ENCODE measurements around the gene EFCAB6. TPM values are rescaled to one million over a fixed set of nuclear protein-coding genes. Genes with fewer than 3 reads are reported as not detected.

EFCAB6 gene
- polyA plus RNA-seq, 2 of the 4 experiments (the other 2 are of a cell fraction): 0.46 to 1.2 TPM

DNA sequence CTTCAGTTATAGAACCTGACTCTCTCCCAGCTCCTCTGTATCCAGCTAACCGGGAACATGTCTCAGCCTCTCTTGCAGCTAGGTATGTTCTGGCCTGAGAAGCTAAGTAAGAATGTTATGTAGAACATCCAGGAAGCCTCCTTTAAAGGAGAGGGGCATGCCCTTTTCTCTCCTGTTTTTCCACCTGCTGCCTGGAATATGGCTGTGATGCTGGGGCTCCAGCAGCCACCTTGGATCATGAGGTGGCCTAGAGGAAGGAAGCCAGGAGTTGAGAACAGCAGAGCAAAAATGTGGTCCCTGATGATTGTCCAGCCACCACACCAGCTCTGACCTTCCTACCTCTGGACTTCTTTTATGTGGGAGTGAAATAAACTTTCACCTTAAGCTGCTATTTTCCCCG lies 282.6 kb downstream of the EFCAB6 start:
- CTCF ChIA-PET: interaction anchor here (0.6 to 0.7 kb wide), 3 partner anchors 23 to 540 kb away, joined by 3 to 4 read pairs (median 3); no protein-coding TSS in a partner anchor
- H3K4me3 ChIP-seq: no peak overlapping the region
- DNase-seq (ENCODE audit: low read depth in 1 of 2, low spot score in 1 of 2) (no peak), FAIRE-seq (no peak), ATAC-seq (no peak)
- 82% methylated on average over 1 of the region's 2 CpGs for WGBS (ENCODE audit: missing lambda C conversion rate)
- no peaks in the 10 kb centered on the region for H3K4me1 ChIP-seq
- no peak overlapping the region for H3K27ac ChIP-seq
- H3K9me3 ChIP-seq: no peaks in the 10 kb centered on the region
- TF ChIP-seq JUN (IDR thresholded peaks at IDR 0.05): no peak
- no peak for TF ChIP-seq FOSB (CRISPR knock-in tag; IDR thresholded peaks at IDR 0.05)
- TF ChIP-seq RAD21 (conservative IDR thresholded peaks at IDR 0.05 in 1 of 2, IDR thresholded peaks at IDR 0.05 in 1 of 2): no peak
- TF ChIP-seq RCOR1 (IDR thresholded peaks at IDR 0.05; ENCODE audit: low read depth, low read length): no peak
- TF ChIP-seq RNF2 (IDR thresholded peaks at IDR 0.05; ENCODE audit: borderline replicate concordance, low read depth): no peak
- TF ChIP-seq CBX8 (IDR thresholded peaks at IDR 0.05): no peak
- no peak for TF ChIP-seq CHD4 (IDR thresholded peaks at IDR 0.05; ENCODE audit: borderline replicate concordance)
- TF ChIP-seq SREBF2 (IDR thresholded peaks at IDR 0.05): no peak
- TF ChIP-seq POLR2AphosphoS2 (conservative IDR thresholded peaks at IDR 0.05; ENCODE audit: low read length): no peak
- no peak for TF ChIP-seq ESRRA (IDR thresholded peaks at IDR 0.05; ENCODE audit: borderline replicate concordance, low read length)
- TF ChIP-seq RFX5 (IDR thresholded peaks at IDR 0.05): no peak
- TF ChIP-seq HOXB13 (CRISPR knock-in tag; IDR thresholded peaks at IDR 0.05; ENCODE audit: low read depth): no peak
- TF ChIP-seq NR3C1 (IDR thresholded peaks at IDR 0.05): no peak
- TF ChIP-seq, protein P1, sequence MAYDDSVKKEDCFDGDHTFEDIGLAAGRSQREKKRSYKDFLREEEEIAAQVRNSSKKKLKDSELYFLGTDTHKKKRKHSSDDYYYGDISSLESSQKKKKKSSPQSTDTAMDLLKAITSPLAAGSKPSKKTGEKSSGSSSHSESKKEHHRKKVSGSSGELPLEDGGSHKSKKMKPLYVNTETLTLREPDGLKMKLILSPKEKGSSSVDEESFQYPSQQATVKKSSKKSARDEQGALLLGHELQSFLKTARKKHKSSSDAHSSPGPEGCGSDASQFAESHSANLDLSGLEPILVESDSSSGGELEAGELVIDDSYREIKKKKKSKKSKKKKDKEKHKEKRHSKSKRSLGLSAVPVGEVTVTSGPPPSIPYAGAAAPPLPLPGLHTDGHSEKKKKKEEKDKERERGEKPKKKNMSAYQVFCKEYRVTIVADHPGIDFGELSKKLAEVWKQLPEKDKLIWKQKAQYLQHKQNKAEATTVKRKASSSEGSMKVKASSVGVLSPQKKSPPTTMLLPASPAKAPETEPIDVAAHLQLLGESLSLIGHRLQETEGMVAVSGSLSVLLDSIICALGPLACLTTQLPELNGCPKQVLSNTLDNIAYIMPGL (CRISPR knock-in tag; IDR thresholded peaks at IDR 0.05; ENCODE audit: borderline replicate concordance): no peak
- TF ChIP-seq HOXA7 (CRISPR knock-in tag; IDR thresholded peaks at IDR 0.05): no peak
- TF ChIP-seq PHF8 (IDR thresholded peaks at IDR 0.05; ENCODE audit: borderline replicate concordance, low read depth): no peak
- TF ChIP-seq, protein P2, sequence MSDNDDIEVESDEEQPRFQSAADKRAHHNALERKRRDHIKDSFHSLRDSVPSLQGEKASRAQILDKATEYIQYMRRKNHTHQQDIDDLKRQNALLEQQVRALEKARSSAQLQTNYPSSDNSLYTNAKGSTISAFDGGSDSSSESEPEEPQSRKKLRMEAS (IDR thresholded peaks at IDR 0.05): no peak
- POLR2A ChIA-PET: no interaction called here
- H3K4me2 ChIP-seq: no peak overlapping the region

DNA sequence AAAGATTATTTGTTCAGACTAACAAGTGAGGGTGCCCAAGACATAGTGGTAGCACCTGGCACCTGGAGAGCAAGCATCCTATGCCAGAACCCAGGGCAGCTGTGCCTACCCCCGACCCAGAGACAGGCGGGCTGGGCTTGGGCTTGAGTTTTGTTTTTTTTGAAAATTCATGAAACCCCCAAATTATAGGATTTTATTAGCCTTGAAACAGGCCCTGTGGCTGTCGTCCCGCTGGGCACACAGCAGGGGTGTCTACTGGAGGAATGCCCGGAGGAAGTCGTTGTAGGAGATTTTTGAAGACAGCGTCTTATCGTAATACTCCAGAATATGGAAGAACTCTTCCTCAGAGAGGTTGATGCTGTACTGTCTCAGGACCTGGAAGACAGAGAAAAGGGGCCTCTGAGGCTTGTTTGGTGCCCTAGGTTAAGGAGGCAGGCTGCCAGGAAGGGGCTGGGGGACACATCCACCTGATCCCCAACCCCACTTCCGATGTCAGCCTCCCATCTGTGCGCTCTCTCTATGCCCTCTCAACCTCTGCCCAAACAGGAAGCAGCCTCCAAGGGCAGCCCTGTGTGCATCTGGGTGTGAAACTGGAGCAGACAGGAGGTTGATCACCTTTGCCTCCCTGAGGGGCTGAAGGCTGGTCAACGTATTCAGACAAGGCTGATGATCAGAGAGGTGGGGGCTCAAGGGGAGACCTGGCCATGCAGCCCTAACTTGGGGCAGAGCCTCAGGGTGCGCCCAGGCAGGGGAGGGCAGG lies 283.3 kb downstream of the EFCAB6 start:
- DNase-seq (ENCODE audit: low read depth in 1 of 2, low spot score in 1 of 2) (no peak), ATAC-seq (no peak), FAIRE-seq (no peak)
- 59% methylated on average over 12 of the region's 12 CpGs for WGBS (ENCODE audit: missing lambda C conversion rate)
- no peak overlapping the region for H3K4me3 ChIP-seq
- no peak overlapping the region for H3K4me2 ChIP-seq
- no peaks in the 10 kb centered on the region for H3K9me3 ChIP-seq
- TF ChIP-seq KDM5A (IDR thresholded peaks at IDR 0.05) (no peak), PHF8 (IDR thresholded peaks at IDR 0.05; ENCODE audit: borderline replicate concordance, low read depth) (no peak), POLR2A (IDR thresholded peaks at IDR 0.05; ENCODE audit: low read length) (no peak)
- no peaks in the 10 kb centered on the region for H3K4me1 ChIP-seq
- ChIA-PET CTCF (interaction anchor here (0.6 kb wide), 1 partner anchor 356 kb away, joined by 4 read pairs; no protein-coding TSS in a partner anchor), POLR2A (no interaction called here)
- no peak overlapping the region for H3K27ac ChIP-seq

DNA sequence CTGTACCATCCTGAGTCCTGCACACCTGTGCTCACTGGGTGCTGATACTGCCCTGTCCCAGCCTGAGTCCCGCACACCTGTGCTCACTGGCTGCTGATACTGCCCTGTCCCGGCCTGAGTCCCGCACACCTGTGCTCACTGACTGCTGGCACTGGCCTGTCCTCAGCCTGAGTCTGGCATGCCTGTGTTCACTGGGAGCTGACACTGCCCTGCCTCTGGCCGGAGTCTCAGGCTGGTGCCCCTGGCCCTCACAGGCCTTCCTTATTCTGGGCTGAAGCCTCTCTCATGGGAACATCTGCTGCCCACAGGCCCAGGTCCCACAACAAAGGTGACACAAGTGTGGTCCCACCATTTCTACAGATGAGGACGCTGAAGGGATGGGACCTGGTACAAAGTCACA lies 285.2 kb downstream of the EFCAB6 start:
- Histone ChIP-seq H3K27ac (no peak overlapping the region), H3K4me3 (no peak overlapping the region), H3K9me3 (no peaks in the 10 kb centered on the region), H3K4me2 (no peak overlapping the region), H3K4me1 (peaks cover 3% of the 10 kb centered on the region; the same call in 1 of the 3 replicates)
- no peak for ATAC-seq
- WGBS (ENCODE audit: missing lambda C conversion rate): no CpG with 5 or more reads among the region's 5 CpGs
- no peak for FAIRE-seq
- DNase-seq (ENCODE audit: low read depth in 1 of 2, low spot score in 1 of 2): no peak
- ChIA-PET CTCF (no interaction called here), POLR2A (no interaction called here)
- TF ChIP-seq, protein P3, sequence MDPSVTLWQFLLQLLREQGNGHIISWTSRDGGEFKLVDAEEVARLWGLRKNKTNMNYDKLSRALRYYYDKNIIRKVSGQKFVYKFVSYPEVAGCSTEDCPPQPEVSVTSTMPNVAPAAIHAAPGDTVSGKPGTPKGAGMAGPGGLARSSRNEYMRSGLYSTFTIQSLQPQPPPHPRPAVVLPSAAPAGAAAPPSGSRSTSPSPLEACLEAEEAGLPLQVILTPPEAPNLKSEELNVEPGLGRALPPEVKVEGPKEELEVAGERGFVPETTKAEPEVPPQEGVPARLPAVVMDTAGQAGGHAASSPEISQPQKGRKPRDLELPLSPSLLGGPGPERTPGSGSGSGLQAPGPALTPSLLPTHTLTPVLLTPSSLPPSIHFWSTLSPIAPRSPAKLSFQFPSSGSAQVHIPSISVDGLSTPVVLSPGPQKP (IDR thresholded peaks at IDR 0.05; ENCODE audit: low read depth, low read length): no peak
- TF ChIP-seq CBX8 (IDR thresholded peaks at IDR 0.05) (no peak), RARB (CRISPR knock-in tag; IDR thresholded peaks at IDR 0.05) (no peak), SREBF2 (IDR thresholded peaks at IDR 0.05) (no peak), RFX5 (IDR thresholded peaks at IDR 0.05) (no peak), ZC3H11A (IDR thresholded peaks at IDR 0.05) (no peak), CHD4 (IDR thresholded peaks at IDR 0.05; ENCODE audit: borderline replicate concordance) (no peak), EP300 (IDR thresholded peaks at IDR 0.05) (no peak), POLR2AphosphoS2 (conservative IDR thresholded peaks at IDR 0.05; ENCODE audit: low read length) (no peak), HDAC2 (IDR thresholded peaks at IDR 0.05) (no peak), ZFP36 (IDR thresholded peaks at IDR 0.05; ENCODE audit: borderline replicate concordance, partially characterized antibody) (no peak), JUN (IDR thresholded peaks at IDR 0.05) (no peak), KDM5A (IDR thresholded peaks at IDR 0.05) (no peak), PHF8 (IDR thresholded peaks at IDR 0.05; ENCODE audit: borderline replicate concordance, low read depth) (no peak)
- TF ChIP-seq, protein P4, sequence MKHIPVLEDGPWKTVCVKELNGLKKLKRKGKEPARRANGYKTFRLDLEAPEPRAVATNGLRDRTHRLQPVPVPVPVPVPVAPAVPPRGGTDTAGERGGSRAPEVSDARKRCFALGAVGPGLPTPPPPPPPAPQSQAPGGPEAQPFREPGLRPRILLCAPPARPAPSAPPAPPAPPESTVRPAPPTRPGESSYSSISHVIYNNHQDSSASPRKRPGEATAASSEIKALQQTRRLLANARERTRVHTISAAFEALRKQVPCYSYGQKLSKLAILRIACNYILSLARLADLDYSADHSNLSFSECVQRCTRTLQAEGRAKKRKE (CRISPR knock-in tag; IDR thresholded peaks at IDR 0.05; ENCODE audit: low read depth): no peak
- TF ChIP-seq, protein P5, sequence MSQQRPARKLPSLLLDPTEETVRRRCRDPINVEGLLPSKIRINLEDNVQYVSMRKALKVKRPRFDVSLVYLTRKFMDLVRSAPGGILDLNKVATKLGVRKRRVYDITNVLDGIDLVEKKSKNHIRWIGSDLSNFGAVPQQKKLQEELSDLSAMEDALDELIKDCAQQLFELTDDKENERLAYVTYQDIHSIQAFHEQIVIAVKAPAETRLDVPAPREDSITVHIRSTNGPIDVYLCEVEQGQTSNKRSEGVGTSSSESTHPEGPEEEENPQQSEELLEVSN (IDR thresholded peaks at IDR 0.05; ENCODE audit: borderline replicate concordance, low read depth): no peak
- TF ChIP-seq, protein P1 (CRISPR knock-in tag; IDR thresholded peaks at IDR 0.05; ENCODE audit: borderline replicate concordance): no peak
